HG02938 (cell line): ENCODE results near the gene DNAH8.

Source experiments
- ATAC-seq: cut with Tn5 transposase; IDR thresholded peaks from one replicate; pipeline ENCODE4 v1.9.1; 2021; ENCODE audit warnings: mild to moderate bottlenecking, moderate library complexity; ENCODE audit not compliant: unreplicated experiment

Gene DNAH8

GRCh38 chr6:38955861-38956260 is 240.8 kb downstream of the DNAH8 start:
- ATAC-seq: no peak

- no peak for ATAC-seq
Measured at GRCh38 chr6:38957426-38957825, 242.3 kb downstream of the DNAH8 start.

GRCh38 chr6:38959138-38959537 is 244.0 kb downstream of the DNAH8 start:
- ATAC-seq: no peak

- no peak for ATAC-seq
Measured at GRCh38 chr6:38968702-38969149, 253.6 kb downstream of the DNAH8 start.

- no peak for ATAC-seq
Measured at GRCh38 chr6:38973178-38974057, 258.3 kb downstream of the DNAH8 start.

- no peak for ATAC-seq
Measured at GRCh38 chr6:38974389-38975151, 259.5 kb downstream of the DNAH8 start.

- ATAC-seq: no peak
Measured at GRCh38 chr6:38975621-38976049, 260.5 kb downstream of the DNAH8 start.

GRCh38 chr6:38976051-38976450 is 260.9 kb downstream of the DNAH8 start:
- no peak for ATAC-seq

- no peak for ATAC-seq
Measured at GRCh38 chr6:38976801-38977500, 261.8 kb downstream of the DNAH8 start.

GRCh38 chr6:38978139-38978704 is 263.1 kb downstream of the DNAH8 start:
- no peak for ATAC-seq

GRCh38 chr6:38982470-38982869 is 267.4 kb downstream of the DNAH8 start:
- no peak for ATAC-seq

- no peak for ATAC-seq
Measured at GRCh38 chr6:38984723-38985122, 269.6 kb downstream of the DNAH8 start.

- no peak for ATAC-seq
Measured at GRCh38 chr6:38985839-38986238, 270.7 kb downstream of the DNAH8 start.

- ATAC-seq: no peak
Measured at GRCh38 chr6:38987503-38987902, 272.4 kb downstream of the DNAH8 start.

GRCh38 chr6:38988736-38989449 is 273.8 kb downstream of the DNAH8 start:
- no peak for ATAC-seq

- ATAC-seq: no peak
Measured at GRCh38 chr6:38990475-38990874, 275.4 kb downstream of the DNAH8 start.

- ATAC-seq: no peak
Measured at GRCh38 chr6:38996676-38997075, 281.6 kb downstream of the DNAH8 start.

- ATAC-seq: no peak
Measured at GRCh38 chr6:38997128-38997761, 282.1 kb downstream of the DNAH8 start.

- ATAC-seq: no peak
Measured at GRCh38 chr6:39003072-39003471, 288.0 kb downstream of the DNAH8 start.

- no peak for ATAC-seq
Measured at GRCh38 chr6:39003492-39003891, 288.4 kb downstream of the DNAH8 start.
